Measurements from ENCODE around the gene IDI1. TPM values are rescaled to one million over a fixed set of nuclear protein-coding genes. Genes with fewer than 3 reads are reported as not detected.
A peak's percentile ranks its signal among the peaks of the same experiment; 100 is the strongest.

The IDI1 gene
- total RNA-seq, 4 donors from 2014 or later, result 10.8 to 64.2 (median 17.9) TPM

GRCh38 chr10:1036341-1036791 is 12.6 kb downstream of the IDI1 start:
- TF ChIP-seq CTCF (IDR thresholded peaks at IDR 0.05), result no peak
- TF ChIP-seq POLR2A (IDR thresholded peaks at IDR 0.05), result no peak

GRCh38 chr10:1035201-1035600 is 13.7 kb downstream of the IDI1 start:
- no peak for DNase-seq
- Histone ChIP-seq H3K4me1 (no peaks in the 10 kb centered on the region), H3K9me3 (no peaks in the 10 kb centered on the region), H3K36me3 (no peaks in the 10 kb centered on the region), H3K27me3 (no peaks in the 10 kb centered on the region), H3K4me3 (no peak overlapping the region), H3K27ac (peak overlapping the region in 1 of 2 donors; percentile 6)
- no peak for TF ChIP-seq CTCF (IDR thresholded peaks at IDR 0.05)
- no peak for TF ChIP-seq POLR2A (IDR thresholded peaks at IDR 0.05)
- intact Hi-C loops (cut with DNase I; ENCODE audit: low total_unique reads), result no loop called here

More at GRCh38 chr10:1036341-1036791, 12.6 kb downstream of the IDI1 start:
- H3K27ac ChIP-seq, result no peak overlapping the region
- intact Hi-C loops (cut with DNase I; ENCODE audit: low total_unique reads), result no loop called here
- H3K4me1 ChIP-seq, result no peaks in the 10 kb centered on the region
- H3K9me3 ChIP-seq, result no peaks in the 10 kb centered on the region
- no peak for DNase-seq
- H3K4me3 ChIP-seq, result no peak overlapping the region
- H3K36me3 ChIP-seq, result no peaks in the 10 kb centered on the region
- no peaks in the 10 kb centered on the region for H3K27me3 ChIP-seq

GRCh38 chr10:1034758-1035157 is 14.2 kb downstream of the IDI1 start:
- H3K4me3 ChIP-seq, result no peak overlapping the region
- TF ChIP-seq CTCF (IDR thresholded peaks at IDR 0.05), result no peak
- no peak for TF ChIP-seq POLR2A (IDR thresholded peaks at IDR 0.05)
- intact Hi-C loops (cut with DNase I; ENCODE audit: low total_unique reads), result no loop called here
- no peaks in the 10 kb centered on the region for H3K9me3 ChIP-seq
- H3K27ac ChIP-seq, result peak overlapping the region in 1 of 2 donors; percentile 6
- DNase-seq, result no peak
- no peaks in the 10 kb centered on the region for H3K36me3 ChIP-seq
- H3K4me1 ChIP-seq, result no peaks in the 10 kb centered on the region
- no peaks in the 10 kb centered on the region for H3K27me3 ChIP-seq

GRCh38 chr10:1033601-1034000 is 15.3 kb downstream of the IDI1 start:
- intact Hi-C loops (cut with DNase I; ENCODE audit: low total_unique reads), result no loop called here
- no peak for DNase-seq
- no peaks in the 10 kb centered on the region for H3K27me3 ChIP-seq
- no peaks in the 10 kb centered on the region for H3K9me3 ChIP-seq
- no peak for TF ChIP-seq CTCF (IDR thresholded peaks at IDR 0.05)
- TF ChIP-seq POLR2A (IDR thresholded peaks at IDR 0.05), result no peak
- H3K36me3 ChIP-seq, result no peaks in the 10 kb centered on the region
- no peaks in the 10 kb centered on the region for H3K4me1 ChIP-seq
- no peak overlapping the region for H3K27ac ChIP-seq
- no peak overlapping the region for H3K4me3 ChIP-seq

- intact Hi-C loops (cut with DNase I; ENCODE audit: low total_unique reads), result no loop called here
- Histone ChIP-seq H3K4me3 (no peak overlapping the region), H3K9me3 (no peaks in the 10 kb centered on the region), H3K27me3 (no peaks in the 10 kb centered on the region), H3K27ac (no peak overlapping the region), H3K36me3 (no peaks in the 10 kb centered on the region), H3K4me1 (no peaks in the 10 kb centered on the region)
- TF ChIP-seq POLR2A (IDR thresholded peaks at IDR 0.05) (no peak), CTCF (IDR thresholded peaks at IDR 0.05) (no peak)
- no peak for DNase-seq
Observed at GRCh38 chr10:1029838-1030237, 19.1 kb downstream of the IDI1 start.

All from uterus (tissue), 4 donors.